Transverse colon (tissue), 4 donors: ENCODE results near the gene SLC22A1. TPM values are rescaled to one million over a fixed set of nuclear protein-coding genes. Genes with fewer than 3 reads are reported as not detected.

ENCODE experiments used
- DNase-seq: peaks from one replicate; pipeline ENCODE4 v3.0.0-alpha.2; 2019
- H3K27ac ChIP-seq, 4 donors: fragments of 200-600 bp; sonication (generic); 2 replicates each; pipeline ENCODE4 v1.5.1; 2016 to 2018; ENCODE audit warnings: inconsistent platforms in 4 of 4
- H3K27me3 ChIP-seq: fragments of 200-600 bp; sonication (generic); 2 replicates; pipeline ENCODE4 v1.5.1; 2017; ENCODE audit warnings: inconsistent platforms
- H3K36me3 ChIP-seq, 4 donors: fragments of 200-600 bp; sonication (generic); 2 replicates each; pipeline ENCODE4 v1.5.1; 2017 to 2019; ENCODE audit warnings: inconsistent platforms in 4 of 4
- H3K4me1 ChIP-seq, 4 donors: fragments of 200-600 bp; sonication (generic); 2 replicates each; pipeline ENCODE4 v1.5.1; 2017 to 2020; ENCODE audit warnings: inconsistent platforms in 4 of 4
- H3K4me3 ChIP-seq, 4 donors: fragments of 200-600 bp; sonication (generic); 1 replicate in 1 of 4; 2 replicates in 3 of 4; pipeline versions ENCODE4 v1.5.1 to v1.6.1; 2017 to 2019; ENCODE audit warnings: inconsistent platforms in 4 of 4
- H3K9me3 ChIP-seq, 2 donors: fragments of 200-600 bp; sonication (generic); 2 replicates each; pipeline ENCODE4 v1.5.1; 2017 to 2019; ENCODE audit warnings: inconsistent platforms in 2 of 2
- EP300 ChIP-seq: sonication (generic); formaldehyde crosslinking; IDR thresholded peaks from one replicate; pipeline ENCODE4 v1.6.1; 2017; ENCODE audit warnings: antibody characterized with exemption, low read depth
- POLR2A ChIP-seq: fragments of 450-650 bp; IDR thresholded peaks from one replicate; pipeline ENCODE4 v1.6.1; 2016; ENCODE audit warnings: antibody characterized with exemption, mild to moderate bottlenecking, moderate library complexity
- POLR2AphosphoS5 ChIP-seq, 3 donors: sonication (generic); formaldehyde crosslinking; IDR thresholded peaks; one replicate each; pipeline ENCODE4 v1.6.1; 2016; ENCODE audit warnings: antibody characterized with exemption in 3 of 3
- WGBS, 2 donors: methylation state at CpG; one replicate each; pipeline ENCODE4 v1.1.5; 2018; ENCODE audit warnings: low coverage in 1 of 2; 5-methylcytosine and 5-hydroxymethylcytosine counted together
- in situ Hi-C, 4 donors: fragments of 200-750 bp; cut with MboI; loops; one replicate each; pipeline versions ENCODE4 v1.15.0 to v1.15.1; 2017; ENCODE audit warnings: low sequenced_read_pairs in 3 of 4, low pct_ligation_motif_present in 1 of 4, low pct_unique_long_range_greater_than_20kb in 1 of 4
- intact Hi-C: fragments of 100-400 bp; cut with DNase I; formaldehyde crosslinking; loops from one replicate; pipeline ENCODE4 v1.15.1; 2023; ENCODE audit warnings: low total_unique reads
- total RNA-seq, 4 donors: library from RNA; depleted of rRNA; stranded (reverse); fragments of >200 nt; gene quantifications; one replicate each; pipeline ENCODE4 v1.1.0, GENCODE V29; 2016
- TF ChIP-seq, protein P1 (sequence below), 5 experiments: fragments of 200-600 bp in 3 of 5; fragments of 450-650 bp in 2 of 5; sonication (generic) in 3 of 5; IDR thresholded peaks; 1 replicate in 2 of 5; 2 replicates in 3 of 5; pipeline ENCODE4 v1.5.1; 2016 to 2017; ENCODE audit warnings: antibody characterized with exemption in 5 of 5, inconsistent platforms in 3 of 5, mild to moderate bottlenecking in 2 of 5, moderate library complexity in 1 of 5

SLC22A1 gene
- total RNA-seq, 4 donors from 2014 or later: 0.40 to 1.7 (median 0.55) TPM; not detected in 1

DNA sequence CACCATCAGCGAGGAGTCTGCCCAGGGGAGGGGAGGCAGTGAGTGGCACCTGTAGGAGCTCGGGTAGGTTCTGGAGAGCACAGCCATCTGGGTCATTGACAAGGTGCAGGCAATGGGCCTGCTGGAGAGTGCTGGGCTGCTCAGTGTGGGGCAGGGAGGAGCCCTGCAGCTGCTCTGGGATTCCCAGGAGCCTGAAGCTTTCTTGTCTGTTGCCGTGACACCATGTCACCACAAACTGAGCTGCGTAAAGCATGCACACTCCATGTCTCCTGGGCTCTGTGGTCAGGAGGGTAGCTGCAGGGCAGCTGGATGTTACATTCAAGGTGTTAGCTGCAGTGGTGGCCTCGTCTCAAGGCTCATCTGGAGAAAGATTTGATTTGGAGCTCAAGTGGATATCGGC lies 4.5 kb upstream of the SLC22A1 start:
- intact Hi-C loops (no loop called here), in situ Hi-C loops (no loop called here)
- 93% methylated on average over 6 of the region's 6 CpGs; no CpG with 5 or more reads in 1 of the 2 donors for WGBS, 2 donors
- H3K36me3 ChIP-seq: no peaks in the 10 kb centered on the region
- no peaks in the 10 kb centered on the region for H3K27me3 ChIP-seq
- no peak for DNase-seq
- H3K27ac ChIP-seq: no peak overlapping the region
- H3K9me3 ChIP-seq: no peaks in the 10 kb centered on the region
- H3K4me3 ChIP-seq: no peak overlapping the region
- H3K4me1 ChIP-seq: no peaks in the 10 kb centered on the region
- TF ChIP-seq EP300 (no peak), POLR2AphosphoS5 (IDR thresholded peaks at IDR 0.05) (no peak), POLR2A (no peak)
- TF ChIP-seq, protein P1, sequence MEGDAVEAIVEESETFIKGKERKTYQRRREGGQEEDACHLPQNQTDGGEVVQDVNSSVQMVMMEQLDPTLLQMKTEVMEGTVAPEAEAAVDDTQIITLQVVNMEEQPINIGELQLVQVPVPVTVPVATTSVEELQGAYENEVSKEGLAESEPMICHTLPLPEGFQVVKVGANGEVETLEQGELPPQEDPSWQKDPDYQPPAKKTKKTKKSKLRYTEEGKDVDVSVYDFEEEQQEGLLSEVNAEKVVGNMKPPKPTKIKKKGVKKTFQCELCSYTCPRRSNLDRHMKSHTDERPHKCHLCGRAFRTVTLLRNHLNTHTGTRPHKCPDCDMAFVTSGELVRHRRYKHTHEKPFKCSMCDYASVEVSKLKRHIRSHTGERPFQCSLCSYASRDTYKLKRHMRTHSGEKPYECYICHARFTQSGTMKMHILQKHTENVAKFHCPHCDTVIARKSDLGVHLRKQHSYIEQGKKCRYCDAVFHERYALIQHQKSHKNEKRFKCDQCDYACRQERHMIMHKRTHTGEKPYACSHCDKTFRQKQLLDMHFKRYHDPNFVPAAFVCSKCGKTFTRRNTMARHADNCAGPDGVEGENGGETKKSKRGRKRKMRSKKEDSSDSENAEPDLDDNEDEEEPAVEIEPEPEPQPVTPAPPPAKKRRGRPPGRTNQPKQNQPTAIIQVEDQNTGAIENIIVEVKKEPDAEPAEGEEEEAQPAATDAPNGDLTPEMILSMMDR (IDR thresholded peaks at IDR 0.05): no peak

DNA sequence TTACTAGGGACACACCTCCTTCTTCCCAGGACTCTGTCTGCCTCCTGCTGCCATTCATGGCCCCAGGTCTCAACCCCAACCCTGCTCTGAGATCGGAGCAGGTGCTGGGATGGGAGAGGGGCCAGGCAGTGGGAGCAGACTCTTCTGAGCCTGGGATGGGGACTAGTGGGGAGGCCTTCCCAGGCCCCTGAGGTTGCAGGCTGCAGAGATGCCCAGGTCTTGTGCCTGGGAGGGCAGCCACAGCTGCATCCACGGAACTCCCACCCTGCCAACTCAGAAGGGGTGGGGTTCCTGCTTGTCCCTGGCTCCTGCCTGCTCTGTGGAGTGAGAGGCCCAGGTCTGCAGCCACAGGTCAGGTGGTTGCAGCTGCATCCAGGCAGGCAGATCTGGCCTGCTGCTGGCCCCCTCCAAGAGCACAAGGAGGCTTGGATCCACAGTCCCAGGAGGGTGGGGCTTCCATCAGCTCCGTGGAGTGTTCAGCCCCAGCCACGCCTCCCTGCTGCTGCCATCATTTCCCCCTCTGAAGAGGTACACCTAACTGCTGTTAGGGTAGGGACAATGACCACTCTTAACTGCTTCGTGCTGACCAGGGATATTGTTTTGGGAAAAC lies 2.9 kb upstream of the SLC22A1 start:
- 87% methylated on average over 5 of the region's 5 CpGs; no CpG with 5 or more reads in 1 of the 2 donors for WGBS, 2 donors
- in situ Hi-C loops: no loop called here
- no peak overlapping the region for H3K27ac ChIP-seq
- no peak for DNase-seq
- no peaks in the 10 kb centered on the region for H3K4me1 ChIP-seq
- TF ChIP-seq POLR2AphosphoS5 (IDR thresholded peaks at IDR 0.05) (no peak), EP300 (no peak), POLR2A (no peak)
- TF ChIP-seq, protein P1 (IDR thresholded peaks at IDR 0.05): no peak
- no peaks in the 10 kb centered on the region for H3K27me3 ChIP-seq
- H3K9me3 ChIP-seq: no peaks in the 10 kb centered on the region
- no peaks in the 10 kb centered on the region for H3K36me3 ChIP-seq
- intact Hi-C loops: no loop called here
- no peak overlapping the region for H3K4me3 ChIP-seq

DNA sequence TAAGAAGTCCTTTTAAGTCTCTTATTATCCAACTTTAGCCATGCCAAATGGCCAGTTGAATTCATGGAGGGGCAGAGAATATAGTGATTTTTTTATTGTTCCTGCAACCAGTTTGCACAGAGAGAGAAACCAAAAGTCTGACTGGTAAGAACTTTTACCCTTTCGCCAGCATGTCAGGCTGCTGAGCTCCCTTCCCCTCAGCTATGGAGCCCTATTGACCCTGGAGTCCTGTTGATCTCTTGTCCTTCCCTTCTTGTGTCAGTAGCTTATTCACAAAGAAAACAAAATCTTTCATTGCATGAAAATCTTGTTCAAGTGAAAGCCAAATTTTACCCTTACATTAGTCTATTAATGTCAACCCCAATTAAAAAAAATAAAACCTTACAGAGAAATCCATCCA lies 1.5 kb upstream of the SLC22A1 start:
- no peak overlapping the region for H3K27ac ChIP-seq
- H3K9me3 ChIP-seq: no peaks in the 10 kb centered on the region
- WGBS, 2 donors: 88 to 100% methylated on average over 1 of the region's 1 CpG
- H3K4me1 ChIP-seq: no peaks in the 10 kb centered on the region
- H3K36me3 ChIP-seq: no peaks in the 10 kb centered on the region
- no peak overlapping the region for H3K4me3 ChIP-seq
- TF ChIP-seq, protein P1 (IDR thresholded peaks at IDR 0.05): no peak
- TF ChIP-seq POLR2AphosphoS5 (IDR thresholded peaks at IDR 0.05) (no peak), POLR2A (no peak), EP300 (no peak)
- H3K27me3 ChIP-seq: no peaks in the 10 kb centered on the region
- intact Hi-C loops (no loop called here), in situ Hi-C loops (no loop called here)
- no peak for DNase-seq

DNA sequence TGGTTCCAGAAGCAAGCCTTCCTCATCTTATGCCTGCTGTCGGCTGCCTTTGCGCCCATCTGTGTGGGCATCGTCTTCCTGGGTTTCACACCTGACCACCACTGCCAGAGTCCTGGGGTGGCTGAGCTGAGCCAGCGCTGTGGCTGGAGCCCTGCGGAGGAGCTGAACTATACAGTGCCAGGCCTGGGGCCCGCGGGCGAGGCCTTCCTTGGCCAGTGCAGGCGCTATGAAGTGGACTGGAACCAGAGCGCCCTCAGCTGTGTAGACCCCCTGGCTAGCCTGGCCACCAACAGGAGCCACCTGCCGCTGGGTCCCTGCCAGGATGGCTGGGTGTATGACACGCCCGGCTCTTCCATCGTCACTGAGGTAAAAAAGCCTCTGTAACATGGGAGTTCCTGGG lies 366 bp downstream of the SLC22A1 start:
- intact Hi-C loops (no loop called here), in situ Hi-C loops (no loop called here)
- Histone ChIP-seq H3K4me1 (no peaks in the 10 kb centered on the region), H3K27me3 (no peaks in the 10 kb centered on the region), H3K4me3 (no peak overlapping the region), H3K36me3 (no peaks in the 10 kb centered on the region), H3K9me3 (no peaks in the 10 kb centered on the region), H3K27ac (no peak overlapping the region)
- 83 to 96% methylated on average over 3 to 14 of the region's 14 CpGs for WGBS, 2 donors
- TF ChIP-seq, protein P1 (IDR thresholded peaks at IDR 0.05): no peak
- TF ChIP-seq POLR2A (no peak), EP300 (no peak)
- no peak for DNase-seq
